HG02970 (cell line): ENCODE measurements around the gene ZBTB33.

ENCODE experiments used
- ATAC-seq: cut with Tn5 transposase; IDR thresholded peaks from one replicate; pipeline ENCODE4 v1.9.1; 2021; ENCODE audit warnings: mild to moderate bottlenecking, moderate library complexity, moderate number of reproducible peaks; ENCODE audit not compliant: unreplicated experiment, low FRiP score

Gene ZBTB33, protein sequence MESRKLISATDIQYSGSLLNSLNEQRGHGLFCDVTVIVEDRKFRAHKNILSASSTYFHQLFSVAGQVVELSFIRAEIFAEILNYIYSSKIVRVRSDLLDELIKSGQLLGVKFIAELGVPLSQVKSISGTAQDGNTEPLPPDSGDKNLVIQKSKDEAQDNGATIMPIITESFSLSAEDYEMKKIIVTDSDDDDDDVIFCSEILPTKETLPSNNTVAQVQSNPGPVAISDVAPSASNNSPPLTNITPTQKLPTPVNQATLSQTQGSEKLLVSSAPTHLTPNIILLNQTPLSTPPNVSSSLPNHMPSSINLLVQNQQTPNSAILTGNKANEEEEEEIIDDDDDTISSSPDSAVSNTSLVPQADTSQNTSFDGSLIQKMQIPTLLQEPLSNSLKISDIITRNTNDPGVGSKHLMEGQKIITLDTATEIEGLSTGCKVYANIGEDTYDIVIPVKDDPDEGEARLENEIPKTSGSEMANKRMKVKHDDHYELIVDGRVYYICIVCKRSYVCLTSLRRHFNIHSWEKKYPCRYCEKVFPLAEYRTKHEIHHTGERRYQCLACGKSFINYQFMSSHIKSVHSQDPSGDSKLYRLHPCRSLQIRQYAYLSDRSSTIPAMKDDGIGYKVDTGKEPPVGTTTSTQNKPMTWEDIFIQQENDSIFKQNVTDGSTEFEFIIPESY

DNA sequence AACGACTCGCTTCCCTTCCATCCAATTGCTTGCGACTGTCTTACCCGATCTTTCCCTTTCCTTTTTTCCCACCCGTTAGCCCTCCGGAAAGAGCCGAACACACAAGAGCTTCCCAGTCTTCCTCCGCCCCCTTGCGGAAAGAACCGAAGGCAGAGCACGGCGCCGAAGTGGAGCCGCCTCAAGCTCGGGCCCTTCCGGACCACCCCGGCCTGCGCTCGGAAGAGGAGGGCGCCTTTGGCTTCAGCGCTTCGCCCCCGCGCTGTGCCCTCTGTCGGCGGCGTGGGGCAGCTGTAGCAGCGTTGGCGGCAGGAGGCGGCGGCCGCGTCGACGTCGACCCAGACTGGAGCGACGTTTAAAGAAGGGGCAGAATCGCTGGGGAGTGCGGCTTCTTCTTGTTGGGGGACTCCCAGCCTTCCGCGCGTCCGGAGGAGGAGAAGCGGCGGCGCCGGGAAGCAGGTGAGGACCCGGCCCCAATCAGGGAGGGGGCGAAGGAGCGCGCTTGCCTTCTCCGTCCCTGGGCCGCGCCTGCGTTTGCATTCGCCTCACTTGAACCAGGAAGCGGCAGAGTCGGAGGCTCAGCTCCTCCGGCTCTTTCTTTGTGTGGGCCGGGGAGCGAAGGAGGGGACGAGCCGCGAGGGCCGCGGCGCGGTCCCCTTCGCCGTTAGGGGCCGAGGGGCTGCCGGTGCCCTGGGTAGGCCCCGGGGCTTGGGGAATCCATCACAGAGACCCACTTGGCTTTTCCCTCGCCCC, at the start of gene ZBTB33:
Gene ZBTB33 (plus strand): TSS at position 291 of the 750 bp plus-strand sequence. CDS start 2,604 bp downstream, outside the sequence.
- peak; percentile 93 for ATAC-seq

DNA sequence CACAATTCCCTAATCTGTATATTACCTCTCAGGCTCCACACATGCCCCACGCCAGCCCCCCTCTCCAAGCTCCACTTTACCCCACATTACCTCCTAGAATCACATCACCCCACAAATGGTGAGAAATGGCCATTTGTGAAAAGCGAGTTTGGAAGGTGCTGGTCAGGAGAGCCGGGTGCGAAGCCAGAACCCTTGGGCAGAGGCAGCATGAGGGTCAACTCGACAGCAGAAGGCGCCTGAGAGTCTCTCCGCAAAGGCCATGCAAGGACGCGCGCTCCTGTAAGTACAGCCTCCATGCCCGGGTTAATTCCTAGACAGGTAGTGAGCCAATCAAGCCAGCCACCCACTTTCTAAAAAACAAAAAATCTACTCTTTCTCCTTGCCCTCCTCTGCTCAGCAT, 49.8 kb upstream of the ZBTB33 start:
- ATAC-seq: no peak

DNA sequence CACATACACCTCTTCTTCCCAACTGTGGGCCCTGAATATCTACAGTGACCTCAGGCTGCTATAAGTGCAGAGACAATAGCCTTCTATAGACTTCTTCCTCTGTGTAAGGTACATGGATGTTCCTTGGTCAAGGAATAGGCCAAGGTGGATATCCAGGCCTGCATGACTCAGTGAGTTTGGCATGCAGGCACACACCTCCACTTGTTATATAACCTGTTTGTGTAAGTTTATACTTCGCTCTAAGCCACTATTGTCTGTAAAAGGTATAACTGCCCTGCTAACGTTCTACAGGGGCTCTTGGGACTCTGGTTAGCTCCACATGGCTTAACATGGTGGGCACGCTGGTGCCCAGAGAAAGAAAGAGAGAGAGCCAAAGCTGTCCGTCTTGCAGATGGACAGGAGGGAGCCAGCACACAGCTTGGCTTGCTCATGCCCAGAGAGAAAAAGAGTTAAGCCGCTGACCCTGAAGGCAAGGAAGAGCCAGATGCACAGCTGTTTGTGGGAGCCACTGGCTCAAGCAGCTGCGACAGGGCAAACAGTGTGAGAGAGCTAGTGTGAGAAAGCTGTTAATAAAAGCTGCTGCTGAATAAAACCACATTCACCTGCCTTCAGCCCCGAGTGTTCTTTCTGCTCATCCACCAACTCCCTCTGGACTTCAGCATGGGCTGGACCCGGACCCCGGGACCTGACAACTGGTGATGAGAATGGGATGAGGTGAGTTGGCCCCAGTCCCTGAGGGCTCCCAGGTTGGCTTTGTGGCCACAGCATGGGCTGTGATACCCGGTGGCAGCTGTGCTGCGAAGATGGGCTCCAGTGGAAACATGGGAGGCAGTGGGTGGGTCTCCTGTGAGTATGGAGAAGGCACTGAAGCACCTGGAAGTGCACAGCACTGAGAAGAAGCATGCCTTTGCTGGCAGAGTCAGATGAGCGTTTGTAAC, 44.5 kb upstream of the ZBTB33 start:
- no peak for ATAC-seq

DNA sequence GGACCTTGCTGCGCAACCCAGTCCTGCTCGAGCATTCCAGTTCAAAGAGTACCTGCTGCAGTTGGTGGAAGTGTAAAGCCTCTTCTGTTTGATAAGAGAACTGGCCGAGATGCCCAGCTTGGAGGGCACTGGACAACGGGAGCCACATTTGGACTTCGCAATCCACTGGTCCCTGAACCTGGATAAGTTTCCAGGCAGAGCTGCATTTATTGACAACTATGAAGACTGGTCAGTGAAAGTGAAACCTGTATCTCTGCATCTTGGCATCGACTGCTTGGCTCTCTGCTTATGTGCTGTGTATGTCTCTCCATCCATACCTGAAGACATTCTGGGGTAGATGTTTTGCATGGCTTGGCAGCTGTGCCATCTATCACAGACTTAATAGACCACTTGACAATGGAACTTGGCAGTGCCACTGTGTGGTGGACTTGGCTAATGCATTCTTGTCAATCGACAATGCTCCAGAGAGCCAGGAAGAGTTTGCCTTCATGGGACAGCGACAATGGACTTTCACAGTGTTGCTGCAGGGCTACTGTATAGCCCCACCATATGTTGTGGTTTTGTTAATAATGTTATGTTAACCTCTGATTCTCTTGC, 43.5 kb upstream of the ZBTB33 start:
- no peak for ATAC-seq

DNA sequence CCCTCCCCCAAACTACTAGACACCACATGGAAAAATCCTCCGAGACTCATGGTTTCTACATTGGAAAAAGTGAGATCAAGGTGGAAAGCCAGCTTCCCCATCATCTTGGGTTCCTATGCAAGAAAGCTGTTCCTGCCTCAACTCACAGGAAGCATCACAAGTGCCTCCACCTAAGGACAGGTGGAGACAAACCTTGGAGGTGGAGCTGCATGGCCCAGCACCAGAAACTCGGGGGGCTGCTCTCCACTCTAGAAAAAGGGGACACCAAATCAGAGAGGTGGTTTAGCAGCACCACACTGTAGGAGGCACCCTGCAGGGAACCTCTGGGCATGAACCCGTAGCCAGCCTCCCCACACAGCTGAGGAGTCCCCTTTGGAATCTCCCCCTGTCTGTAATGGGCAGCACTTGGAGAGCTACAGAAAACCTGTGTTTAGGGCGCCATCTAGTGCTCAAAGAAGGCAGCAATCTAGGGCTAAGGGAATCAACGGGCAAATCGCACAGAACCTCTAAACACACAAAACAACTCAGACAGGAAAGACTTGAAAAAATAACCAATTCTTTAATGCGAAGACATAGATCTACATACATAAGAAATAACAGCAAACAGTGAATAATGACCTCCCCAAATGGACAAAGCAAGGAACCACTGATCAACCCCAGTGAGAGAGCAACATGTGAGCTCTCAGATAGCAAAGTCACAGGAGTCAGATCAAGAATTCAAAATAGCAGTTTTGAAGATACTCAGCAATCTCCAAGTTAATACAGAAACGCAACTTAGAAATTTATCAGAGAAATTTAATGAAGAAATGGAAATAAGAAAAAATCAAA, 37.0 kb upstream of the ZBTB33 start:
- no peak for ATAC-seq

DNA sequence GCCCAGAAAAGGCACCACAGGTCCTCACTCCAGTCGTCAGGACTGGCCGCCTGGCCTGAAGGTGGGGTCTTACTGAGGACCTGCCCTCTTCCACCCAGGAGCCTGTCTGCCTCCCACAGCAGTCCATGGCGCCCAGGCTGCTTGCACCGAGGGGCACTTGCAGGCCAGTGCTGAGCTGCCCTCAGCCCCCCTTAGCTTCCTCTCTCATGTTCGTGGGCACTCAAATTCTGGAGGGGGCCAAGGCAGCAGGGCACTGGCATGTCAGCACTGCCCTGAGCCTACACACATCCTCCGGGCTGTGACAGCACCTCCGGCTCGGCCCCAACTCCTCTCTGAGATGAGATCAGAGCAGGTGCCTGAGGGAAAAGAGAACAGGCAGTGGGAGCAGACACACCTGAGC, 27.2 kb upstream of the ZBTB33 start:
- no peak for ATAC-seq

DNA sequence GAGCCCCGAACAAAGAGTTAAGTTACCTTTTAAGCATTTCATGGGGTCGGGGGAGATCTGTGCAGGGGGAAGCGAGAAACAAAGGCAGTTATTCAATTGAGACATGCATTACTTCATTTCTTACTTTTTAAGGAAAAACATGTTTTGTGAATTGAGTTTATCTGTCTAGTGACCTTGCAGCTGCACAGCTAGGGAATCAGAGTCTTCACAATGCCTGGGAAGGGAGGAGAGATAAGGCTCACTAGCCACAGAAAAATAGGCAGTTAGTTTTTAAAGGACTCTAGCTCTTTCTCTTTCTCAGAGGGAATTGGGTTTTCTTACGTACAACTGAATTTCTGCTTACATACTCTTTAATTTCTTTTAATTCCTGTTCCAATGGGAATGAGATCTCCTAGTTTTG, 26.2 kb upstream of the ZBTB33 start:
- no peak for ATAC-seq

DNA sequence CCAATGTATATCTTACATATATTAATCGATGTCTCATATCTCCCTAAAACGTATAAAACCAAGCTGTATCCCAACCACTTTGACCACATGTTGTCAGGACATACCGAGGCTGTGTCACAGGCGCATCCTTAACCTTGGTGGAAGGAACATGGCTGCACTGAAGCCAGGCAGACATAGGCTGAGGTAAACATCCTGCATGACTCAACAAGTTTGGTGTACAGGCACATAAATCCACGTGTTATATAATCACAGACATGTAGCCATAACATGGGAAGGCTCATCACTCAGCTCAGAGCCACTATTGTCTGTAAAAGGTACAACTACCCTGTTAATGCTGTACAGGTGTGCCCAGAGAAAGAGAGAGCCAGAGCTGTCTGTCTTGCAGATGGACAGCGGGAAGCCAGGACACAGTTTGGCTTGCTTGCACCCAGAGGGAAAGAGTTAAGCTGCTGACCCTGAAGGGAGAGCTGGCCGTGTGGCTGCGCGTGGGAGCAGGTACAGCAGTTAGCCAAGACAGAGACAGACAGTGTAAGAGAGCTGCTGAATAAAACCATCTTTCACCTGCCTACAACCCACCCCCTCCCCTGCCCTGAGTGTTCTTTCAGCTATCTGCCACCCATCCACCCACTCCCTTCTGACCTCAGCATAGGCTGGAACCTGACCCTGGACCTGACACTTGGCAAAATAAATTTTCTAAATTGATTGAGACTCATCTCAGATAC, 22.3 kb upstream of the ZBTB33 start:
- no peak for ATAC-seq

DNA sequence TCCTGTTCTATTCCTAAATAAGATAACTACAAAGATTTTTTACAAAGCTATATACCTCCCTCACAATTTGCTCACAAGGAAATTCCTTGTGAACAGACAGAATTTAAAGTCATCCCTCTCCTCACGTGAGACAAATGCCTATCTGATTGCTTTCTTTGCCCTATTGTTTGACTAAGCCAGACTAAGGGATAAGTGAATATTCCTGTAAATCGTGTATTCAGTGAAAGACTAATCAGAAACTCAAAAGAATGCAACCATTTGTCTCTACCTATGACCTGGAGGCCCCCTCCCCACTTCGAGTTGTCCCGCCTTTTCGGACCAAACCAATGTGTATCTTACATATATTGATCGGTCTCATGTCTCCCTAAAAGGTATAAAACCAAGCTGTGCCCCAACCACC, 15.3 kb upstream of the ZBTB33 start:
- ATAC-seq: no peak

DNA sequence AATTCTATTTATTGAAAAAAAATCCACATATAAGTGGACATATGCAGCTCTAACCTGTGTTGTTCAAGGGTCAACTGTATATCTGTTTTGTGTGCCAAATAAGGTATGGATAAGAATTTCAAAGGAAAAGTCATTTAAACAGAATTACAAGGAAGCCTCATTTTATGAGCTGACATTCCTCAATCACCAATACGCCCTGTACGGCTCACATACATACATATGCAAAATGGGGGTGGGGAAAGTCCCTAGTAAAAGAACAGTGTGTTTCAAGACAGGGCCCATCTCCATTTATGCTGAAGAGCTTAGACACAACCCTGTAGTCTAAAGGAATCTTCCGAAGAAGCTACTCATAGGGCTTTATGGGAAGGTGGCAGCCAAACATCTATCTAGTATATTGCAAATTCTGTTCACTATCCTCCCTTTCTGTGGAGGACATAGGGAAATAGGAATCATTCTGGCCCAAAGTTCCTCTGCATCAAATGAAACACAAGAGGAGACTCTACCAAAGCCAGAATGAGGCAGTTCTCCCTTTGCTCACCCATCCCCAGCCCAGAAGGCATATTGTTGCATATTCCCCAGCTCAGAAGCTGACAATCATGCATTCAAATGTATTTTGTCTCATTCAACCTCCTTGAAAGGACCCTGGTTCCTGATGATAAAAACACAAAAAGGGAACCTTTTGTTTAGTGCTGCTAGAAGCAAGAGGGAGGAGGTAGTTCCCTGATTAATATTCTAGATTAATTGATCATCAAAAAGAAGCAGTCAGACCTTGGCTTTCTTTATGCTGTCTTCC, 13.7 kb upstream of the ZBTB33 start:
- no peak for ATAC-seq

DNA sequence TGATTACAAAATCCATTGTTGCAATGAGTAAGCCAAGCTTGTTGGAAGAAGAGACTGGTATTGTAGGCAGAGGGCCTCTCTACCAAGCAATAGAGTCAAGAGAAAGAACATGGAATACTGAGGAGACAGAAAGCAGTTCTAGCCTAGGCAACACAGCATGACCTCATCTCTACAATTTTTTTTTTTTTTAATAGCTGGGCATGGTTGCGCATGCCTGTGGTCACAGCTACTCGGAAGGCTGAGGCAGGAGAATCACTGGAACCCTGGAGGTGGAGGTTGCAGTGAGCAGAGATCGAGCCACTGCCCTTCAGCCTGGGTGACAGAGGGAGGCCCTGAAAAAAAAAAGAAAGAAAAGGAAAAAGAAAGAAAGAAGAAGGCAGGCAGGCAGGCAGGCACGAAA, 11.7 kb upstream of the ZBTB33 start:
- no peak for ATAC-seq

DNA sequence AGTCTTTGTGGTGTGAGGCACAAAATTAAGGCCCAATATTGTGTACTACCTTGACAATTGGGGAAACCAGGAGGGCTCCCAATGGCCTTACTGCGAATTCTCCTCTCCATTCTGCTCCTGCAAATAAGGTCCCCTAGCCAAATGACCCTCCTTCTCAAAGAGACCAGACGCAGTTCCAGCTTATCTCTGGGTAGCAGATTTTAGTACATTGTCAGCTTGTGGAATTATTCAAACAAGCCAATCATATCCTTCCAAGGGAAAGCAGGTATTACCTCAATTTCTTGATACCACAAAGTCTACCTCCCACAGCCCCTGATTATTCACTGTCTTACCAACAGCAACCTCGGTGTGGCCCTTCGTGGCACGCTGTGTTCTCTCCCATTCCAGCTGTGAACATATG, 7.8 kb upstream of the ZBTB33 start:
- no peak for ATAC-seq

DNA sequence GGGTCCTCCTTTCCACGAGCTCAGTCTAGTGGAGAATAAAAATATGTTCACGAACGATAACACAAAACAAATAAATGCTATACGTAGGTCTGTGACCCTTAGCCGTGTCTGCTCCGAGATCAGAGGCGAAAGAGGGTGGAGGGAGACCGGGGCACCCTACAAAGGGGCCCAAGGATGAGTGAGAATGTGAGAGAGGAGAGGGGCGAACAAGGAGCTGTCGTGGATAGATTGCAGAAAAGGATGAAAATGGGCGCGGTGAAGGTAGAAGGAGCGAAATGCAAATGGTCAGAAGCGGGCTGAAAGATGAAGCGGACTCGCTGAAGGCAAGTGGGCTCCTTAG, 6.2 kb upstream of the ZBTB33 start:
- ATAC-seq: no peak

DNA sequence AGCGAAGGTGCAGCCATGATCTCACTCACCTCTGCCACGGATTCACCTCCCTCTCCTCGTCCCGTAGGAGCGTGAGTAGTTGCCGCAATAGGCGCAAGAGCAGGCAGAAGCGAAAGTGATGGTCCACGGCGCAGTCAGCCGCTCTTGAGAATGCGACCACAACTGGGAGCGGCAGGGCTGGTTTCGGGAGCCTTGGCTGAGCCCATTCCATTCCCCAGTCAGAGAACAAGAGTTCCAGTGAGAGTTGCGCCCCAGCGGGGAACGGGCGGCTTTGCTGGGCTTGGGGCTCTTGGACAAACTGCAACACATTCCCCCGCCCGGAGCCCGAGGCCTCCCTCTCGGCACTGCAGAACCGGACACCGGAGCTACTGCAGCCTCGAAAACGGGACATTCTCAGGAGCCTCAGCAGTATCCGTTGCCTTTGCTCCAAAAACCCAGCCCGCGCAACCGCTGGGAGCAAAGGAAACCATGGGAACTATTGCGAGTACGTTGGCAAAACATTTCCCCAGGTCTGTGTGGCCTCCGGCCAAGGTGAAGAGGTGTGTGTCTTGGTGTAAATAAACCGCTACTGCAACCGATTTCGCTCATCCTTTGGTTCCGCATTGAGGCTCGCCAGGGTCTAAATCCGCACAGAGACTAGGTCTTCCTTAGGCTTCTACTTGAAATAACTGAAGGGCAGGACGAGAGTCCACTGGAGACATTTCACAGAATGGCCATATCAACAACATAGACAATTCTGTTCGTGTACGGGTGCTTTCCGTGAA, 5.7 kb upstream of the ZBTB33 start:
- no peak for ATAC-seq

DNA sequence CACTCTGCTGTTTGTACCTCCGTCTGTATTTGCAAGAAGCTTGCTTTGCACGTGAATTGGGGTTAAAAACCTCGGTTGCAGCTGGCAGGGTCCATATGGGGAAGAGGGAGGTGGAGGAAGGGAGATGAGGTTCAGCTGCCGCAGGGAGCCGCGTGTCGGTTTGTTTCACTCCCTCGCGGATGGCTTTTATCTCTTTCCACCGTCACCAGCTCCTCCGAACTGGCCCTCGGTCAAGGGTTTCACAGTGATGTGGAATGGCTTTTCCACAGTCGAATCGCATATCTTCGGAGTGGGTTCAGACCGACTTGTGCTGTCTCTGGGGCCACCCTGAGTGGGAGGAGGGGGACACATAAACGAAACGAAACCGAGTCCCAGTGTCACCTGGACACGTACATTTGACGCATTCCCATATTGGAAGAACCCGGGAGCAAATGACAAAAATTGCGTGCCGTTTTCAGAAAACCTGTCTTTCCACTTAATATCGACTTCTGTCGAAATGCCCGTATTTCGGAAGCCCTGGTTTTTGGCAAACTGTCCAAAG, 929 bp downstream of the ZBTB33 start:
- ATAC-seq: no peak

DNA sequence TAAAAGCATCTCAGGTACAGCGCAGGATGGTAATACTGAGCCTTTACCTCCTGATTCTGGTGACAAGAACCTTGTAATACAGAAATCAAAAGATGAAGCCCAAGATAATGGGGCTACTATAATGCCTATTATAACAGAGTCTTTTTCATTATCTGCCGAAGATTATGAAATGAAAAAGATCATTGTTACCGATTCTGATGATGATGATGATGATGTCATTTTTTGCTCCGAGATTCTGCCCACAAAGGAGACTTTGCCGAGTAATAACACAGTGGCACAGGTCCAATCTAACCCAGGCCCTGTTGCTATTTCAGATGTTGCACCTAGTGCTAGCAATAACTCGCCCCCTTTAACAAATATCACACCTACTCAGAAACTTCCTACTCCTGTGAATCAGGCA, 3.2 kb downstream of the ZBTB33 start:
- no peak for ATAC-seq

DNA sequence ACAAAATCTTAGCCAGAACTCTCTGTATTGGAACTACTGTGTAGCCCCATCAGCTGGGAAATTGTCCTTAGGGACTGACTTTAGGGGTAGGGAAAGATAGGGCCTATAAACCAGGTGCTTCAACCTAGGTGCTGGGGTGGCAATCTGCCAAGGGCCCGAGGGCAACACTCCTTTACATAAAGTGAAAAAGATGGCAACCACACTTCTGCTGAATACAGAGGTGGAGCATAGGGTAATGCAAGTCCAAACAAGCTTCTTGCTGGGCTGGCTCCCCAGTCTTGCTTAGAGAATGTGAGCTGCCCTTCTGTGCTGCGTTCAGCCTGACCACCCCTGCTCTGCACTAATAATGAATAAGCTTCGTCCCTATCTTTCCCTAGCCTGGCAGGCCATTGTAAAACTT, 9.8 kb downstream of the ZBTB33 start:
- no peak for ATAC-seq
